MCF 10A (cell line): Measurements from ENCODE around the gene CNNM3. TPM values are rescaled to one million over a fixed set of nuclear protein-coding genes. Genes with fewer than 3 reads are reported as not detected.

ENCODE experiments used
- BruUV-seq: library from RNA; stranded (reverse); fragments of 400-500 nt; replicated peaks from 2 replicates; lab custom pipeline; 2021; lab: Mats Ljungman, UMichigan
- CTCF ChIA-PET: fragments of 300-600 bp; sonication (Branson Sonifier 250); formaldehyde crosslinking; extraction: SDS; loops from one replicate; lab custom pipeline; 2021; ENCODE audit warnings: antibody characterized with exemption, inconsistent platforms; lab: Yijun Ruan, JAX
- POLR2A ChIA-PET: fragments of 300-600, 350-650 bp; sonication (Branson Sonifier 250); formaldehyde crosslinking; extraction: SDS; loops from one replicate; lab custom pipeline; 2020; ENCODE audit warnings: antibody characterized with exemption, inconsistent platforms; lab: Yijun Ruan, JAX
- DNase-seq: peaks from one replicate; pipeline ENCODE4 v3.0.0-alpha.2; 2018; ENCODE audit not compliant: unreplicated experiment
- H3K27ac Mint-ChIP-seq: one replicate; pipeline ENCODE4 v1.8.0; 2022; ENCODE audit warnings: mild to moderate bottlenecking, low read depth, mixed read lengths; ENCODE audit not compliant: unreplicated experiment
- H3K27me3 Mint-ChIP-seq: one replicate; pipeline ENCODE4 v1.8.0; 2022; ENCODE audit warnings: mixed read lengths; ENCODE audit not compliant: insufficient read depth, unreplicated experiment
- H3K36me3 Mint-ChIP-seq: one replicate; pipeline ENCODE4 v1.8.0; 2022; ENCODE audit warnings: mild to moderate bottlenecking, moderate library complexity, mixed read lengths; ENCODE audit not compliant: insufficient read depth, unreplicated experiment
- H3K4me1 Mint-ChIP-seq: one replicate; pipeline ENCODE4 v1.8.0; 2022; ENCODE audit warnings: mixed read lengths; ENCODE audit not compliant: insufficient read depth, unreplicated experiment
- H3K4me3 Mint-ChIP-seq: one replicate; pipeline ENCODE4 v1.8.0; 2022; ENCODE audit warnings: mild to moderate bottlenecking, moderate library complexity, mixed read lengths; ENCODE audit not compliant: unreplicated experiment
- H3K9me3 Mint-ChIP-seq: one replicate; pipeline ENCODE4 v1.8.0; 2022; ENCODE audit warnings: mixed read lengths; ENCODE audit not compliant: unreplicated experiment
- CTCF ChIP-seq: fragments of 200-600 bp; IDR thresholded peaks from one replicate; pipeline ENCODE4 v1.8.0; 2022; ENCODE audit warnings: antibody characterized with exemption, mild to moderate bottlenecking; ENCODE audit not compliant: unreplicated experiment
- intact Hi-C: fragments of 100-400 bp; cut with micrococcal nuclease; formaldehyde crosslinking; loops from 2 replicates; pipeline ENCODE4 v1.14.1; 2022
- total RNA-seq: library from RNA; stranded (reverse); gene quantifications from 2 replicates; pipeline ENCODE4 v1.2.3, GENCODE V29; 2022

Gene CNNM3
- total RNA-seq, 1 experiment from 2014 or later: 9.1 TPM

- H3K4me1 Mint-ChIP-seq: peaks cover 5% of the 10 kb centered on the region
- H3K27ac Mint-ChIP-seq: no peak overlapping the region
- H3K4me3 Mint-ChIP-seq: no peak overlapping the region
- intact Hi-C loops: no loop called here
- ChIA-PET POLR2A (interaction anchor here (0.6 to 0.7 kb wide), 2 partner anchors 87 to 225 kb away, joined by 3 read pairs; partner anchors contain the start of gene KANSL3), CTCF (interaction anchor here (0.6 to 1.3 kb wide), 9 partner anchors 7 to 96 kb away, joined by 3 to 11 read pairs (median 3); no protein-coding TSS in a partner anchor)
- no peaks in the 10 kb centered on the region for H3K9me3 Mint-ChIP-seq
- no peak for DNase-seq
- no peaks in the 10 kb centered on the region for H3K27me3 Mint-ChIP-seq
- H3K36me3 Mint-ChIP-seq: peaks cover 22% of the 10 kb centered on the region
- no peak for TF ChIP-seq CTCF
- no TSS peak for BruUV-seq
Observed at GRCh38 chr2:96863575-96864342, 47.7 kb downstream of the CNNM3 start.

DNA sequence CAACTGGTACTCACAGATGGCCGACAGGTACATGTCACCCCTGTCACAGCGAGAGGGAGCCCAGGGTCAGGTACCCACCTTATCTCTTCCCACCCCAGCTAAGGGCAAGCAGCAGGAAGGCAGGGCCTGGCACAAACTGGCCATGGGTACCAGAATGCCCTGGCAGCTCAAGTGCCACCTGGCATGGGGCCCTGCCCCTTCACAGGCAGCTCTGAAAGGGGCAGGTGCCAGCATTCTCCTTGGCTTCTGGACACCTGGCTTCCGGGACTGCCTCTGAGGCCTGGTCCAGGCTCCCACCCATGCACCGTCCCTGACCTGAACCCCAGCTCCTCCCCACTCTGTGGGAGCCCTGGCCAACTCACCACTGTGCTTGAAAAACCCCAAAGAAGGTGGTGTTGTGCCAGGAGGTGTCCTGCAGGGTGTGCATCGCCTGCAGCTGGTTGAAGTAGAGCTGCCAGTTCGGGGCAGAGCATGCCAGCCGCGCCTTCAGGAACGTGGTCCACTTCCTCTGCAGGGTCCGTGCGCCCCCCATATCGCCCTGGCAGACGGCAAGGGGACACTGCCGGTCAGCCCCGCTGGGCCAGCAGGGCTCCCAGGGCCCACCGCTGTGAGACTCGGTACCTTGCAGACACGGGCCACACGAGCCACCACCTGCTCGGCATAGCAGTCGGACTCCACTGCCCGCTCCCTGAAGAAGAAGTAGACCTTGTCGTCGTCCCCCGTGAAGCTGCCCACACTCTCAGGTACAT is 48.4 kb downstream of the CNNM3 start:
- no peak for TF ChIP-seq CTCF
- H3K4me1 Mint-ChIP-seq: peaks cover 5% of the 10 kb centered on the region
- no peaks in the 10 kb centered on the region for H3K9me3 Mint-ChIP-seq
- intact Hi-C loops: no loop called here
- no peak for DNase-seq
- BruUV-seq: no TSS peak
- no peak overlapping the region for H3K27ac Mint-ChIP-seq
- no peaks in the 10 kb centered on the region for H3K27me3 Mint-ChIP-seq
- POLR2A ChIA-PET: interaction anchor here (0.6 to 0.7 kb wide), 2 partner anchors 86 to 226 kb away, joined by 3 read pairs; partner anchors contain the start of gene KANSL3
- peaks cover 22% of the 10 kb centered on the region for H3K36me3 Mint-ChIP-seq
- CTCF ChIA-PET: interaction anchor here (0.7 to 1.3 kb wide), 8 partner anchors 8 to 95 kb away, joined by 3 to 11 read pairs (median 3); no protein-coding TSS in a partner anchor
- no peak overlapping the region for H3K4me3 Mint-ChIP-seq

GRCh38 chr2:96865654-96866053 is 49.6 kb downstream of the CNNM3 start:
- BruUV-seq: no TSS peak
- DNase-seq: no peak
- Mint-ChIP-seq H3K9me3 (no peaks in the 10 kb centered on the region), H3K27me3 (no peaks in the 10 kb centered on the region), H3K36me3 (peaks cover 22% of the 10 kb centered on the region), H3K4me1 (peaks cover 5% of the 10 kb centered on the region), H3K4me3 (no peak overlapping the region), H3K27ac (no peak overlapping the region)
- intact Hi-C loops: no loop called here
- no peak for TF ChIP-seq CTCF
- CTCF ChIA-PET: interaction anchor here (1.1 kb wide), 1 partner anchor 62 kb away, joined by 5 read pairs; no protein-coding TSS in a partner anchor
- POLR2A ChIA-PET: interaction anchor here (4.6 kb wide), 1 partner anchor 8 kb away, joined by 53 read pairs; the partner anchor contains the start of gene ANKRD39
